Measurements from ENCODE around the gene STX7.

STX7 gene

DNA sequence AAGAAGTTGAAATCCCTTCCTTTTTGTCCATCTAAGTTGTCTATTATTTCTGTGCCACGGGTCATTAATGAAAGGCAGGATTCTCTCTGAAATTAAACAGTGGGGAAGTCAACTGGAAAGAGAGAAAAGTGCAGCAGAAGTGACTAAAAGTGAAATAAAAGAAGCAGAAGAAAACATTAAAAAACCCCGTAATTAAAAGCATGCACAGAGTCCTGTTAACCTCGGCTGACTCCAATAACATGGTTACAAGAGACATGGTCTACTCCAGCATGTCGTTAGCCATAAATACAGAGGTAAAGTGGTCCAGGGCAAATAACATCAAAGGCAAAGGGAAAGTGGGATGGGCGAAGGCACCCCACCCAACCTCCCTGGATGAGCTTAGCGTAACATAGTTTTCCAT, 98.6 kb downstream of the STX7 start:
- no peak for DNase-seq (ENCODE audit: low spot score)
- FAIRE-seq = no peak

DNA sequence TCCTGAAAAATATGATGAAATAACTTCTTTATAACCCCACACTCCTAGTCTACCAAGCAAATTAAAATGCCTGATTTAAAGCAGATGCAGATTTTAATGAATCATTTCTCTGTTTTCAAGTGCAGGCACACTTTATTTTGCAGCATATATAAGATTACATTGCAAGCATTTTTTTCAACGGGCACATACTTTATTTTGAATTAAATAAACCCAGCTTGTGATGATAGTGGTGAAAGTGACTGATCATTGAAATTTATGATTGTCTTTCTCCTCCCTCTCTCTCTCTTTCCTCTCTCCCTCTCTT, 99.5 kb downstream of the STX7 start:
- DNase-seq (ENCODE audit: low spot score) = no peak
- FAIRE-seq = no peak

DNA sequence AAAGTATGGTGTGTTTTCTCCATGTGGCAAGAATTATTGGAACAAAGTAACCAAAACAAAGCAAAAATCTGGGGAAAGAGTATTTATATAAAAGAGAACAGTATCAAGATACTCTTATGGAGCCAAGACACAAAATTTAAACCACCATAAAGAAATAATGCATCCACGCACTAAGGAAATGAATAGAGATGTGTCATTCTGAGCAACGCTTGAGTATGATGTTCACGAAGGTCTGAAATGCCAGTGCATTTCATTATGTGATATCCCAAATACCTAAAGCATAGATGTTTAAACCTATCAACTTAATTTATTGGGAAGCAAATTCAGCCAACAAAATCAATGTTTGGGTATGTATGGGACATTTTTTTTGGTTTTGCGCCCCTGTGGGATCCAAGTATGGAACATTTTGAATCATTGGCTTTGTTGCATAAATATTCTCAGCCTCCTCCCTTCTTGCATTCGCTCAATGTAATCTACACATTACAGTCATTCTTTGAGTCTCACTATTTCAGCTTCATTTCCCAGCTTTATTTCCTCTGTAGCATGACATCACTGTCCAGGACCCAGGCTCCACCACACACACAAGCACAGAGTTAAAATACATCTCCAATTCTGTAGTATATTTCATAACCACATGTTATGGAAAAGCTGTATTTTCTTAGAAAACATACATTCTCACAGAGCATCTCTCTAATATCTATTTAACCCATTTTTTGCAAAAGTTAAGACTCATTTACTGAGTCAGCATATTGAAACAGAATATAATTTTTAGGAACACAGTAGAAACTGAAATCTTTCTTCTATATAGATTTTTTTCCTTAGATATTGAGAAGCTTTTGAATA, 100.0 kb downstream of the STX7 start:
- no peak for FAIRE-seq
- no peak for DNase-seq (ENCODE audit: low spot score)

DNA sequence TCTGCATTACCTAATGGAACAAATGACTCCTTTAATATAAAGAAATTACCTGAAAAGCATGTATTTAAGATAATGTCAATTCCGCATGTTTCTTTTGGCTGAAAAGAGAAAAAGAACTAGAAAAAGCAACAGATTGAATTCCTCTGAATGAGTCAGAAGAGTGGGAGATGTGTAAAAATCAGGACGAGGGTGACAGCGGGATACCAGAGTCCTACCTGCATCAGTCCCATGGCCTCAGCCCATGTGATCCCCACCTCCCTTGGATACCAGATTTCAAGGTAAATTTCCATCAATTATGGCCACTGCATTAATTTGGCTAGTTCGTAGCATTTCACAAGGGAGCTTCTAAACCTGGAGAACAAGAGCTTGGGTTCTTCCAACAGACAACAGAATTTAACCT, 101.6 kb downstream of the STX7 start:
- no peak for FAIRE-seq
- no peak for DNase-seq (ENCODE audit: low spot score)

DNA sequence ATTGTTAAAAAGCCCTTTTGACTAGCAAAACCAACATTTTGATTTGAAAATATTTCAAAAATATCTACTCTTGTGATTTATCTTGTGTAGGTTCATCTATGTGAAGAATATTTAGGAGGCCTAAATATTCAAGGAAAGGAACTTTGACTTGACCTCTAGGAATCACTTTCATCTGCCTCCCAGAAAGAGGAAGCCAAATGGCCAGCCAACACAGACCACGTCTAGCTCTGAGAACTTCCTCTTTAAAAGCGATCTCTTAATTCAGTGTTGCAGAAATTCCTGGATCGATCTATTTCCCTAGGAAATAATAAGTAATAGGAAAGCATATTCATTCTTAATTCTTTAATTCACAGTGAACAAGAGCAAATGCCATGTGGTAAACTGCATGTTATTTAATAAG, 102.1 kb downstream of the STX7 start:
- DNase-seq (ENCODE audit: low spot score) = no peak
- FAIRE-seq = no peak

DNA sequence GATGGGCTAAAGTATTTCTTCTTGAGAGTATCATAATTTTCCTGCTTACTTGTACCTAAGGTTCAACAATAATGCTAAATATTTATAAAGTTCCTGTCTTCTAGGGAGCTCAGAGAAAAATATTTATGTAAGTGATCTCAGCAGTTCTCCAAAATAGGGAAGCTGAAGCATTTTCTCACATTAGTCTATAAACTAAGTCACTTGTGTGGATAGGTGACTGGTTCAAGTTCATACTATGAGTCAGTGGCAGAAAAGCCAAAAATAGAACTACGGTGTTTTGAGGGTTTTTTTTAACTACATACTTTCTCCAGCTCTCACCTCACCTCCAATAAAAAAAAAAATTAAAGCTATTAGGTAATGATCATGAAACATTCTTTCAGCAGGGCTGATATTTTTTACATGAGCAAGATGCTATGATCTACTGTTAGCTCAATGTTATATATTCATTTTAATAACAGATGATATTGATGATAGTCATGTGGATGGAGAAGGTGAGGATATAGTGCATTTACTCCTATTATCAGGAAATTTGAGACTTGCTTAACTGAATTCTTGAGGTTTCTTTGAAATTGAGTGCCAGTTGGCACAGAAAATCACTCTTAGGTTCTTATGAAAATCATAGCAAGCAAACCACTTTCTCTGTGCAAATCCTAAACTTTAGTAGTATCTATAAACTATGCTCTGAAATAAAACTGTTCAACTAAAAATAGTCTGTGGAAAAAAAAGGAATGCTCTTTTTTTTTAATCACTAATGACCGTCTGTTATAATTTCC, 107.6 kb downstream of the STX7 start:
- FAIRE-seq (peak; percentile 74), DNase-seq (ENCODE audit: low spot score) (peak; percentile 14)

DNA sequence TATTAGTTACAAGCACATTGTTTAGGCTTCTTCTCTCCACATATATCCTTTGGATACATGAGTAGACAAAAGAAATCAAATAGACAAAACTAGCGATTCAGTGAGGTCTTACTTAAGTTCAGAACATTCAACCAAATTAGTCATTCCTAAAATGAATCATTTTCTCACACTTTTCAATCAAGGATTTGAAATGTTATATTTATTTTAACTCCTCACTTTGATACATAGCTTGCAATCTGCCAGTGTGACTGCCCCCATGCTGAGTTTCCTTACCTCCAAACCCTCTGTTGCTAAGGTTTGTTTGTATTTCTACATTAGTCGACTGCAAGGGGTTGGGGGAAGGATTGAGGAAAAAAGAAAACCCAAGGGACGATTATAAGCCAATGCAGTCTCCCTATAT, 108.2 kb downstream of the STX7 start:
- DNase-seq (ENCODE audit: low spot score) (peak; percentile 15), FAIRE-seq (no peak)

DNA sequence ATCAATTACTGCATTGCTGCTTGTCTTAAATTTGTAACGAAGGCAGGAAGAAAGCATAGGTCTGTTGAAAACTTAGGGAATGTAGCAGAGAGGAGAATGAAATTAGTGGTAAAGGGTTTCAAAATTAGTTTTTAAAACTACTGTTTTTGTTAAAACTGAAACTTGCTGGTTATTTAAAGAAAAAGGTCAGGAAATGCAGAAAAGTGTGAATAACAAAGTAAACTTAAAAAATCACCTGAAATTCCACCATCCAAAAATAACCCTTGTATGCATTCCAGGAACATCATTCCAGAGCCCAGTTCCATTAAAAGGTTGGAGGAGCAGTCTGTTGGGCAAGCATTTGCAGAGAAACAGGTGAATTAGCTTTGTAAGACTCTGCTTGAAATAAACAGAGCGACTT, 108.6 kb downstream of the STX7 start:
- DNase-seq (ENCODE audit: low spot score) (no peak), FAIRE-seq (no peak)

DNA sequence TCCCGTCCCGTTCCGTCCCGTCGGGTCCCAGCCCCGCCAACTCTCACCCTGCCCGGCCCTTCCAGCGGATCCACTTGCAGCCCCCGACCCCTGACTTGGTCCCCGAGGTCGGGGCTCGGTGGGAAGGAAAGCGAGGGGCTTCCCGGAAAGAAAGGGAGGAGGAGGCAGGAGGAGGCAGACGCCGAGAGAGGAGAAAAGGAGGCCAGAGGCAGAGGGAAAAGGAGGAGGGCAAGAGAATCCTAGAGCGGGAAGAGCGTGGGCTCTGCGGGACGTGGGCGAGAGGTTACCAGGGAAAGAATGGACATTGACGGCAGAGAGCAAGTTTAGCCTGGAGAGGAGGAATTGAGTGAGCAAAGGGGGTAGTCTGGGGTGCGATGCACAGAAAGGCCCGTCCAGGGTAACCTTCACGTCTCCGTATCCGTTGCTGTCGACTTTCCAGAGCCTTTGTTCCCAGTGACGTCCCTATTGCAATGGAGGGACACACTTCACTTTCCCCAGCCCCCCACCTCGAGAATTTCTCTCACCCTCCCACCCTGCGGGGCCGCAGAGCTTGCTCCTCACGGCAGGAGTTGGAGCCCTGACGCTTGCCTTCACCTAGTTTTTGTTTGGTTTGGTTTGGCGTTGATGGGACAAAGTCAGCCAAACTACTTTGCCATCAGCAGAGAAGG, 111.2 kb downstream of the STX7 start:
- no peak for DNase-seq (ENCODE audit: low spot score)
- no peak for FAIRE-seq

DNA sequence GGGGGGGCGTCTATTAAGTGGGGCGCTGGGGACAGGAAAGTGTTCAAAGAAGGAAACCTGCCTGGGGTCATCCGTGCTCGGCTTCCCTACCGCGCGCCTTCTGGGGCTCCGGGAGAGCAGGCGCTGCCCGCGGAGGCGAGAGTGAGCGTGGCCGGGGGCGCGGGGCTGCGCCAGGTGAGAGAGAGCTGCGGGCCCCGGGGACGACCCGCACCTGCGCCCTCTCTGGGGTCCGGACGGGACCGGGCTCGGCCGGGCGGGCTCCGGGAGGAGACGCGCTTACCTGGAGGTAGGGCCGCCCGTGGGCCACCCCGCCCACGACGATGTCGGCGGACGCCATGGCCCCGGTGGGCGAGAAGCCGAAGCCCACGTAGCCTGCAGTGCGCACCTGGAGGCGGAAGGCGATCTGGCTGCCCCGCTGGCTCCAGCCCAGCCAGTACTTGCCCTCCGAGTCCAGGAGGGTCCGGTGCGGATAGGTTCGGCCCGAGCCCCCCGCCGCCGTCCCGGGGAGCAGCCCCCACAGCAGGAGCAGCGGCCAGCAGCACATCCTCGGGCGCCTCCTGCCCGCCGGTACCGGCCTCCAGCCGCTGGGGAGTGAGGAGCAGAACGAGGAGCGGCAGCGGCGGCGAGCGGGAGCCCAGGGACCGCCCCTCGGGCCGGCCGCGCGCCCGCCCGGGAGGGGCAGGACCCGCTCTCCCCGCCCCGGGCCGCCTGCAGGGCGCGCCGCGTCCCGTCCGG, 111.9 kb downstream of the STX7 start, which contains the start of gene MOXD1:
Gene MOXD1, minus strand, starts transcription at position 593 of the 735 bp plus-strand sequence. Its CDS starts 49 bp downstream, at position 544.
- DNase-seq (ENCODE audit: low spot score) (peak; percentile 34), FAIRE-seq (no peak)

DNA sequence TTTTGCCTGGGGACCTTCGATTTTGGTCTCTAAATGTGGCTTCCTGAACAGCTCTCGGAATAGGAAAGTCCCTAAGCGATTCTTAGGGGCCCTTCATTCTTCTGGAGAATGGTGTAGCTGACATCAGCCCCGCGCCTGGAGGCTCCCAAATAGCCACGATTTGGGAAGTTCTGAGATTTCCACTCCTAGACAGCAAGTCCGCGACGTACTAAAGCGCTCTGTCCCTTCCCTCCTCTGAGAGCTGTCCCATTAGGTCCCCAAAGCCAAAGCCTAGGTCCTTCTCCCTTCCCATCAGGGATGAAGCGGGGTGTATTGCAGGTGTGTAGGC, 112.4 kb downstream of the STX7 start:
- DNase-seq (ENCODE audit: low spot score) (no peak), FAIRE-seq (no peak)

DNA sequence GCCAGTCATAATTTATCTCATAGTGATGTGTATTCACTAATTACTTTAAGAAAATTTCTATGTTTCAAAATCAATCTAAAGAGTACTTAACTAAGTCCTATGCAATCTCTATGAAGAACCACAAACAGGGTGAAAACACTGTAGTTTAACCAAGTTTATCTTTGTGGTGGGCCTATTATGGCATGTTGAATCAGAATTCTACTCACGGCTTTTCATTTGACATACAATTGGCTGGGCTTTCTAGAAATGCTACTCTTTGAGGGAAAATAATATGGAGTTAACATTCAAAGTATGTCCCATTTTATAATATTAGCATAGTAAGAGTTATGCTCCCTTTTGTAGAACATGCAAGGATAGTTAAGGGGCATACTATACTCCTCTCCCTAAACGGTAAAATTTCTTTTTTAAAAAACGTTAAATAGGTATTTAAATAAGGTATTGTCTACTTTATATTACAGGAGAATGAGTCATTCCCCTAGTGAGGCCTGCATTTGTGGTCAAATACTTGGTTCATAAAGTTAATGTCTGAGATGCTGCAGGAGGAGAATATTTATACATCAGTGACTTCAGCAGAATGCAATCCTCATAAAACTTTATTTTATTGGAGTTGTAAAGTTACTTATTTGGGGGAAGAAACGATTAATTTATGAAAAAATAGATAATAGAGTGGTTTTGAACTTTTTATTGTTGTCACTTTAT, 113.4 kb downstream of the STX7 start:
- FAIRE-seq = peak; percentile 91
- peak; percentile 50 for DNase-seq (ENCODE audit: low spot score)
